Measurements from ENCODE around the gene DDX50. TPM values are rescaled to one million over a fixed set of nuclear protein-coding genes. Genes with fewer than 3 reads are reported as not detected.

Gene DDX50
- total and polyA plus RNA-seq, 9 donors: 27.8 to 52.2 (median 44.6) TPM

DNA sequence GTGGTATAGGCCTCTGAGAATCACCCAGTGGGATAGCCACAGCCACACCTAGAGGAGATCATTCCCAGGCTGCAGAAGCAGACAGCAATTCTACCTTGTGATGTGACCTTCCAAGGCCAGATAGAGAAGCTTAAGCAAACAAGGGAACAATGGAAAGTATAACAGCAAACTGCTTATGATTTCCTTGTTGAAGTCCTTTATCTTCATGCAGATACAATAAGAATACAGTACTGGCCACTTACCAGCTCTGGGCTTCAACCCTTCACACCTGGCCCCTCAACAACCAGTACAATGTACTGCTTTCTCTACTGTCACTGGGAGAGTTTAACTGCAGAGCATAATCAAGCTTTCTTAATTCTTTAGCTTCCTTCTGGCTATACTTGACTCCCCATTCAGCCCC, 22.6 kb upstream of the DDX50 start:
- TF ChIP-seq EP300 (IDR thresholded peaks at IDR 0.05): no peak
- TF ChIP-seq POLR2A (IDR thresholded peaks at IDR 0.05): no peak
- TF ChIP-seq, protein P1, sequence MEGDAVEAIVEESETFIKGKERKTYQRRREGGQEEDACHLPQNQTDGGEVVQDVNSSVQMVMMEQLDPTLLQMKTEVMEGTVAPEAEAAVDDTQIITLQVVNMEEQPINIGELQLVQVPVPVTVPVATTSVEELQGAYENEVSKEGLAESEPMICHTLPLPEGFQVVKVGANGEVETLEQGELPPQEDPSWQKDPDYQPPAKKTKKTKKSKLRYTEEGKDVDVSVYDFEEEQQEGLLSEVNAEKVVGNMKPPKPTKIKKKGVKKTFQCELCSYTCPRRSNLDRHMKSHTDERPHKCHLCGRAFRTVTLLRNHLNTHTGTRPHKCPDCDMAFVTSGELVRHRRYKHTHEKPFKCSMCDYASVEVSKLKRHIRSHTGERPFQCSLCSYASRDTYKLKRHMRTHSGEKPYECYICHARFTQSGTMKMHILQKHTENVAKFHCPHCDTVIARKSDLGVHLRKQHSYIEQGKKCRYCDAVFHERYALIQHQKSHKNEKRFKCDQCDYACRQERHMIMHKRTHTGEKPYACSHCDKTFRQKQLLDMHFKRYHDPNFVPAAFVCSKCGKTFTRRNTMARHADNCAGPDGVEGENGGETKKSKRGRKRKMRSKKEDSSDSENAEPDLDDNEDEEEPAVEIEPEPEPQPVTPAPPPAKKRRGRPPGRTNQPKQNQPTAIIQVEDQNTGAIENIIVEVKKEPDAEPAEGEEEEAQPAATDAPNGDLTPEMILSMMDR (IDR thresholded peaks at IDR 0.05): no peak
- no peak for DNase-seq
- Histone ChIP-seq H3K27ac (no peak overlapping the region), H3K4me1 (ENCODE audit: insufficient read depth) (no peaks in the 10 kb centered on the region), H3K9me3 (no peaks in the 10 kb centered on the region), H3K27me3 (no peaks in the 10 kb centered on the region), H3K36me3 (no peaks in the 10 kb centered on the region), H3K4me3 (no peak overlapping the region)
- intact Hi-C loops (cut with DNase I): no loop called here

- intact Hi-C loops (cut with DNase I): no loop called here
- Histone ChIP-seq H3K27me3 (no peaks in the 10 kb centered on the region), H3K36me3 (no peaks in the 10 kb centered on the region), H3K4me1 (ENCODE audit: insufficient read depth) (no peaks in the 10 kb centered on the region), H3K27ac (no peak overlapping the region), H3K9me3 (no peaks in the 10 kb centered on the region), H3K4me3 (no peak overlapping the region)
- 89 to 95% (median 90%) methylated on average over 2 of the region's 2 CpGs for whole genome bisulfite sequencing, 3 donors
- no peak for DNase-seq
- TF ChIP-seq, protein P1 (IDR thresholded peaks at IDR 0.05): no peak
- TF ChIP-seq POLR2A (IDR thresholded peaks at IDR 0.05): no peak
- no peak for TF ChIP-seq EP300 (IDR thresholded peaks at IDR 0.05)
Measured at GRCh38 chr10:68879628-68880027, 21.5 kb upstream of the DDX50 start.

DNA sequence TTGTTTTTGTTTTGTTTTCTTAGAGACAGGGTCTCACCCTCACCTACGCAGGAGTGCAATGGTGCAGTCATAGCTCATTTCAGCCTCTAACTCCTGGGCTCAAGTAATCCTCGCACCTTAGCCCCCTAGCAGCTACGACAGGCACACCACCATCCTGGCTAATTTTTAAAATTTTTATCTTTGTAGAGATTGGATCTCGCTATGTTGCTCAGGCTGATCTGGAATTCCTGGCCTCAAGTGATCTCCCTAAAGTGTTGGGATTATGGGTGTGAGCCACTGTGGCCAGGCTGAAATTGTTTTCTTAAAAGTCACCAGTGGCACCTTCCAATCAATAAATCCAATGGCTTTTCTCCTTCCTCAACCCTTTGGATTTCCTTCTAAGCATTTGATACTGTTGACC, 20.9 kb upstream of the DDX50 start:
- WGBS, 3 donors: 91 to 94% (median 92%) methylated on average over 4 of the region's 4 CpGs
- H3K36me3 ChIP-seq: no peaks in the 10 kb centered on the region
- intact Hi-C loops (cut with DNase I): no loop called here
- DNase-seq: no peak
- H3K27me3 ChIP-seq: no peaks in the 10 kb centered on the region
- H3K4me1 ChIP-seq (ENCODE audit: insufficient read depth): no peaks in the 10 kb centered on the region
- no peak overlapping the region for H3K27ac ChIP-seq
- no peaks in the 10 kb centered on the region for H3K9me3 ChIP-seq
- TF ChIP-seq POLR2A (IDR thresholded peaks at IDR 0.05) (no peak), EP300 (IDR thresholded peaks at IDR 0.05) (no peak)
- TF ChIP-seq, protein P1 (IDR thresholded peaks at IDR 0.05): no peak
- H3K4me3 ChIP-seq: no peak overlapping the region

DNA sequence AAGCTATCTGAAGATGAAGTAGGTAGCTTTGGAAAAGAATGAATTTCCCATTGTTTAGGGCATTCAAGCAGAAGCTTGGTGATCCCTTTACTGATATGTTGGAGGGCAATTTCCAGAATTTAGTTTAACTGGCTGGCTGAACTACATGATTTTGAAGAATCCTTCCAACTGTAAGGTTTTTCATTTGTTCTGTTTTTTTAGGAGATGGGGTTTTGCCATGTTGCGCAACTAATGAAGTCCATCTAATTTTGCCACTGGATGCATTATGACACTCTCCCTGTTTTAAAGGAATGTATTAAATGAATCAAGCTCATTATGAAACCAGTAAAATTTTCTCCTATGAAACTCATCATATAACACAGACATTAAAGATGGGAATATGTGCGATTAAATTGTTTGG, 6.1 kb upstream of the DDX50 start:
- H3K27ac ChIP-seq: no peak overlapping the region
- no peaks in the 10 kb centered on the region for H3K9me3 ChIP-seq
- intact Hi-C loops (cut with DNase I): loop anchor here in 2 of 4 donors (10.0 kb wide), 2 partner anchors 340 to 490 kb away; partner anchors contain the start of gene RUFY2 (in 1 of the 2)
- DNase-seq: no peak
- H3K27me3 ChIP-seq: no peaks in the 10 kb centered on the region
- no peaks in the 10 kb centered on the region for H3K36me3 ChIP-seq
- H3K4me3 ChIP-seq: no peak overlapping the region
- TF ChIP-seq EP300 (IDR thresholded peaks at IDR 0.05): no peak
- TF ChIP-seq, protein P1 (IDR thresholded peaks at IDR 0.05): no peak
- no peak for TF ChIP-seq POLR2A (IDR thresholded peaks at IDR 0.05)
- no peaks in the 10 kb centered on the region for H3K4me1 ChIP-seq (ENCODE audit: insufficient read depth)
- WGBS, 3 donors: 97 to 99% (median 99%) methylated on average over 2 of the region's 2 CpGs

All from ovary (tissue), 9 donors.